HG02623 (cell line): ENCODE data around the gene MIOX.

Experiments
- ATAC-seq: cut with Tn5 transposase; IDR thresholded peaks from one replicate; pipeline ENCODE4 v1.9.1; 2021; ENCODE audit warnings: moderate library complexity; ENCODE audit not compliant: unreplicated experiment

MIOX gene

GRCh38 chr22:50486561-50487289 is at the start of gene MIOX:
Gene MIOX, plus strand, starts transcription at chr22:50486859. Its CDS starts 39 bp downstream, at chr22:50486898.
- ATAC-seq = no peak

GRCh38 chr22:50437511-50438304 is 49.0 kb upstream of the MIOX start:
- ATAC-seq = no peak

- no peak for ATAC-seq
Observed at GRCh38 chr22:50438305-50439275, 48.1 kb upstream of the MIOX start.

GRCh38 chr22:50439314-50439870 is 47.3 kb upstream of the MIOX start:
- no peak for ATAC-seq

GRCh38 chr22:50439871-50440331 is 46.8 kb upstream of the MIOX start:
- ATAC-seq = no peak

- no peak for ATAC-seq
Observed at GRCh38 chr22:50440544-50441249, 46.0 kb upstream of the MIOX start.

- no peak for ATAC-seq
Observed at GRCh38 chr22:50441428-50441993, 45.1 kb upstream of the MIOX start.

- no peak for ATAC-seq
Observed at GRCh38 chr22:50443197-50443596, 43.5 kb upstream of the MIOX start.

GRCh38 chr22:50443801-50444625 is 42.6 kb upstream of the MIOX start:
- no peak for ATAC-seq

GRCh38 chr22:50444663-50445062 is 42.0 kb upstream of the MIOX start:
- no peak for ATAC-seq

GRCh38 chr22:50445071-50445879 is 41.4 kb upstream of the MIOX start:
- no peak for ATAC-seq

GRCh38 chr22:50445880-50446707 is 40.6 kb upstream of the MIOX start:
- ATAC-seq = no peak

GRCh38 chr22:50446708-50447575 is 39.7 kb upstream of the MIOX start:
- no peak for ATAC-seq

GRCh38 chr22:50447576-50448551 is 38.8 kb upstream of the MIOX start:
- ATAC-seq = no peak

- ATAC-seq = no peak
Observed at GRCh38 chr22:50452649-50453048, 34.0 kb upstream of the MIOX start.
